Measurements from ENCODE around the gene RAMP1.

GRCh38 chr2:237858294-237859081 lies 935 bp upstream of the RAMP1 start:
- TF ChIP-seq CTCF (IDR thresholded peaks at IDR 0.05): peak; percentile 22 to 88 (median 75)
- no peak for TF ChIP-seq POLR2A (IDR thresholded peaks at IDR 0.05)
- peak; percentile 48 for TF ChIP-seq POLR2AphosphoS5 (IDR thresholded peaks at IDR 0.05)

Measured in prostate gland (tissue), 2 donors.